ENCODE data around the gene ARNT2. TPM values are rescaled to one million over a fixed set of nuclear protein-coding genes. Genes with fewer than 3 reads are reported as not detected.

ARNT2 gene
- total RNA-seq, 1 donor from 2014 or later: 9.1 TPM

DNA sequence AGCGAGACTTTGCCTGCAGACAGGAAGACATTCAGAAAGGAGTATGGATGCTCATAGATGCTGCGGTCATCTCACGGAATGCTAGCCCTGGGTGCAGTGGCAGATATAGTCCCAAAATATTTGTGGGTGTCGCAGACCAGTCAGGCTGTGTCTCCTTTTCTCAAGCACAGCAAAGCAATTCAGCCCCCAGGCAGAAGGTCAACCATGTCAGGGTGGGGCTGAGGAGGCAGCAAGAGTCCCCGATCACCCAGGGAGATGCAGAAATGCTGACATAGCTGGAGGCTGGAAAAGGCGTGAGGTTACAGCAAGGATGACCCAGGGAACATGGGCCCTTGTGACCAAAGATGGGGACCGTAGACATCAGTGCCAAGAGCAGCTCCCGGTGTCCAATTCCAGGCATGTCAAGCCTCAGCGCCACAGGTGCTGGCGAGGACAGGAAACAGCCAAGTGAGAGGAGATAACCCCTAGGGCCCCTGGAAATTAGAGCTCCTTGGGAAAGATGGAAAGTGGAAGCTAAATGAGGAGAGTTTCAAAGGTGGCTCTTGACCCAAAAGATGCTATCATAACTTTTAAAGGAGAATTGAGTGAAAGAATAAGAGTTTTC lies 209.7 kb downstream of the ARNT2 start:
- no peak for TF ChIP-seq CTCF (conservative IDR thresholded peaks at IDR 0.05; ENCODE audit: low read depth, low read length)
- no peak for DNase-seq (ENCODE audit: low read depth)
- H3K4me3 ChIP-seq (ENCODE audit: low read depth, low read length): no peak overlapping the region

- TF ChIP-seq CTCF (conservative IDR thresholded peaks at IDR 0.05; ENCODE audit: low read depth, low read length): no peak
- no peak for DNase-seq (ENCODE audit: low read depth)
- no peak overlapping the region for H3K4me3 ChIP-seq (ENCODE audit: low read depth, low read length)
Measured at GRCh38 chr15:80614711-80615360, 210.7 kb downstream of the ARNT2 start.

- TF ChIP-seq CTCF (conservative IDR thresholded peaks at IDR 0.05; ENCODE audit: low read depth, low read length): no peak
- no peak for DNase-seq (ENCODE audit: low read depth)
Measured at GRCh38 chr15:80615361-80615736, 211.2 kb downstream of the ARNT2 start.

DNA sequence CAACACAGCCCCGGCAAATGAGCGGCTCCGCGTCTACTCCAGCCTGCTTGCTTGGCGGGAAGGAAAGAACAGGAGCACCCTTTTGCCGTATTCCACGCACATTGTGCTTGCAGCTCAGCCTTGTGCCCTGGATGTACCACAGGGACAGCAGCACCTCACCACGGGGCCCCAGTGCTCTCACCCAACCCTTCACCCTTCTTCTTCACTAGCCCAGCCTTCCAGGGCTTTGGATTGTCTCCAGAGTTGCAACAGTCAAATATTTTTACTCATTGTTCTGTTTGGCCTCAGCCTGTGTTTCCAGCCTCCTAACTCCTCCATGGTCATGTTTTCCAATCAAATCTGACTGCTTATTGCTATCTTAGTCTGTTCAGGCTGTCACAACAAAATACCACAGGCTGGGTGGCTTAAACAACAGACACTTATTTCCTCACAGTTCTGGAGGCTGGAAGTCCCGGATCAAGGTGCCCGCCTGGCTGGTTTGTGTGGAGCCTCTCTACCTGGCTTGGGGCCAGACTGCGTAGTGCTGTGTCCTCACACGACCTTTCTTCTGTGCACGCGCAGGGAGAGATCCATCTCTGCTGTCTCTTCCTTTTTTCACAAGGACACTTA lies 211.7 kb downstream of the ARNT2 start:
- DNase-seq (ENCODE audit: low read depth): peak; percentile 10
- no peak for TF ChIP-seq CTCF (conservative IDR thresholded peaks at IDR 0.05; ENCODE audit: low read depth, low read length)
- no peak overlapping the region for H3K4me3 ChIP-seq (ENCODE audit: low read depth, low read length)

More at GRCh38 chr15:80615361-80615736, 211.2 kb downstream of the ARNT2 start:
- no peak overlapping the region for H3K4me3 ChIP-seq (ENCODE audit: low read depth, low read length)

DNA sequence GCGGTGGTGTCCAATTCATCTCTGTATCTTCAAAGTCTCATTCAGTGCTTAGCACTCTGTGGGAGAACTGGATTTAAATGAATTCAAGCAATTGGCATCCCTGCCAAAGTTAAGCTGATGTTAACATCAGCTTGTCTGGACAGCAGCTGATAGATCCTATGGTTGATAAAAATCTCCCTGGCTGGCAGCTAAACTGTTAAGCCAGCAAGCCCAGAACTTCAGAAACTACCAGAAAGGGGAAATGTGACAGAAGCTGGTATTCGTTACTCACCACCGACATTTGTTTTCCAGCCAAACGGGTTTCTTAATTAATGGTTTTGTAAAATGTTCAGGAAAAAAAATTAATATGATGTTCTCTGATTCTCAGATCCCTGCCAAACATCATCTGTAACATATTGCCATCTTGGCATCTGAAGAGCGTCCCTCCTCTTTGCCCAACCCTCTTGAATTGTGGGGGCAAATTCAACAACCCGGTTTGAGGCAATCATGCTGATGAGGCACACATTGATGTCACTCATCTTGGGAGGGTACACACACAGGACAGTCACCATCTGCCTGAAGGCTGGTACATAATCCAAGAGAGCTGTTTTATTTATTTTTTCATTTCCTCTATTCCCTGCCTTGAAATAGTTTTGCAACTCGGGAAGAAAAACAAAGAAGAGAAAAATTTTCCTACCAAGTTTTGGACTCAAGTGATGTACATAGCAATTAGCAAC lies 214.7 kb downstream of the ARNT2 start:
- no peak for DNase-seq (ENCODE audit: low read depth)
- no peak for TF ChIP-seq CTCF (conservative IDR thresholded peaks at IDR 0.05; ENCODE audit: low read depth, low read length)
- no peak overlapping the region for H3K4me3 ChIP-seq (ENCODE audit: low read depth, low read length)

GRCh38 chr15:80619680-80620079 lies 215.5 kb downstream of the ARNT2 start:
- no peak overlapping the region for H3K4me3 ChIP-seq (ENCODE audit: low read depth, low read length)
- DNase-seq (ENCODE audit: low read depth): peak; percentile 12

More at GRCh38 chr15:80619680-80620079, 215.5 kb downstream of the ARNT2 start:
- peak; percentile 58 for TF ChIP-seq CTCF (conservative IDR thresholded peaks at IDR 0.05; ENCODE audit: low read depth, low read length)

Measured in epithelial cell of proximal tubule (primary cell).